Epithelial cell of proximal tubule (primary cell): ENCODE data around the gene OPCML. TPM values are rescaled to one million over a fixed set of nuclear protein-coding genes. Genes with fewer than 3 reads are reported as not detected.

Source experiments
- DNase-seq: peaks from one replicate; pipeline ENCODE4 v3.0.0-alpha.2; 2011; ENCODE audit warnings: low read depth
- H3K4me3 ChIP-seq: 2 replicates; pipeline ENCODE4 v1.5.1; 2011; ENCODE audit warnings: low read depth, mild to moderate bottlenecking, low read length
- total RNA-seq: library from RNA; depleted of rRNA; stranded (reverse); fragments of >200 nt; gene quantifications from 2 replicates; pipeline ENCODE4 v1.2.3, GENCODE V29; 2015
- TF ChIP-seq, protein P1 (sequence below): conservative IDR thresholded peaks from 2 replicates; pipeline ENCODE4 v1.5.1; 2012; ENCODE audit warnings: low read depth, mild to moderate bottlenecking, low read length

Gene OPCML
- total RNA-seq, 1 donor from 2014 or later = not detected

DNA sequence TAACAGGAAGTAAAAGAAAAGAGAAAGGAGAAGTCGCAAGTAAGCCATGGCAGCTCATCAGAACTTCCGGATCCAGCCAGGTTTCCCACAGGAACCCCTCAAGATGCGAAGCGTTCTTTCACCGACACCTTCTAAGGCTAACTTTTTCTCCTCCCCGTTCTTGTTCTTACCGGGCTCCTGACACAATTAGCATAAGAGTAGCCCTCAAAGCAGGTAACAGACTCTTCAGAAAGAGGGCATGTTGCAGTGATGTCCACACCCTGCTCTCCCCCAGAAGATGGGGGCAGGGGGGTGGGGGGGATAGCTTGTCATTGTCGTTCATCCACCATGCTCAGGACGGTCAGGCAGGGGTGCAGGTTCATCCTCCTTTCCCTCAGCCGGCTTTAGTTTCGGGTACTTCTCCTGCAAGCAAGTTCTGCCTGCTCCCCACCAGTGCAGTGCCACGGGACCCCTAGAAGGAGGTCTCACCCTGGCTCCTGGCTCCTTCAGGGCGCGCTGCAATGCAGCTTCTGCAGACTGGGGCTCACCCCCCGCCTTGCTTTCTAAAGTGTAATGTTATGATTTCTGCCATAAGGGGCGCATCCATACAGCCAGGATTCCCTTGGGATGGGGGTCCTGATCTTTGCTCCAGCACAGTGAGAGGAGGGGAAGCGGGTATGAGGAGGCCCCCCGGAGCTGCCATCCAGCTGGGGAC is 2.3 kb downstream of the OPCML start:
- no peak overlapping the region for H3K4me3 ChIP-seq
- DNase-seq = no peak
- TF ChIP-seq, protein P1, sequence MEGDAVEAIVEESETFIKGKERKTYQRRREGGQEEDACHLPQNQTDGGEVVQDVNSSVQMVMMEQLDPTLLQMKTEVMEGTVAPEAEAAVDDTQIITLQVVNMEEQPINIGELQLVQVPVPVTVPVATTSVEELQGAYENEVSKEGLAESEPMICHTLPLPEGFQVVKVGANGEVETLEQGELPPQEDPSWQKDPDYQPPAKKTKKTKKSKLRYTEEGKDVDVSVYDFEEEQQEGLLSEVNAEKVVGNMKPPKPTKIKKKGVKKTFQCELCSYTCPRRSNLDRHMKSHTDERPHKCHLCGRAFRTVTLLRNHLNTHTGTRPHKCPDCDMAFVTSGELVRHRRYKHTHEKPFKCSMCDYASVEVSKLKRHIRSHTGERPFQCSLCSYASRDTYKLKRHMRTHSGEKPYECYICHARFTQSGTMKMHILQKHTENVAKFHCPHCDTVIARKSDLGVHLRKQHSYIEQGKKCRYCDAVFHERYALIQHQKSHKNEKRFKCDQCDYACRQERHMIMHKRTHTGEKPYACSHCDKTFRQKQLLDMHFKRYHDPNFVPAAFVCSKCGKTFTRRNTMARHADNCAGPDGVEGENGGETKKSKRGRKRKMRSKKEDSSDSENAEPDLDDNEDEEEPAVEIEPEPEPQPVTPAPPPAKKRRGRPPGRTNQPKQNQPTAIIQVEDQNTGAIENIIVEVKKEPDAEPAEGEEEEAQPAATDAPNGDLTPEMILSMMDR = no peak

DNA sequence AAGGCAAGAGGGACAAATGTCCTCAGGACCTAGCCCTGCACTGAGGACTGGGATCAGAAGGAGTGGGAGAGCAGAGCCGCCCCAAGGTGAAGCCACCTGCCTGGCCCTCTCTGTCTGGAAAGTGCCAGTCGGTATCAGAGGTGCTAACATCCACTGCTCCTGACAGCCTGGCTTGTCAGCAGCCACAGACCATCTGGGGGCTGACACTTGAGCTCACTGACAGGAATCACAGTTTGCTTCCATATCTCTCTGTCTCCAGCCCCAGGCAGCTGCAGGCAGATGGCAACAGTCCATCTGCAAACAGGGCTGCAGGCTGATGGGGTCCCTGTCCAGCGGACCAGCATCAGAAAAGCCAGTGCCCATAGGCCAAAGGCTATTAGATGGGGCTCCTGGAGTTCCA is 5.5 kb downstream of the OPCML start:
- TF ChIP-seq, protein P1 = no peak
- H3K4me3 ChIP-seq = no peak overlapping the region
- no peak for DNase-seq

DNA sequence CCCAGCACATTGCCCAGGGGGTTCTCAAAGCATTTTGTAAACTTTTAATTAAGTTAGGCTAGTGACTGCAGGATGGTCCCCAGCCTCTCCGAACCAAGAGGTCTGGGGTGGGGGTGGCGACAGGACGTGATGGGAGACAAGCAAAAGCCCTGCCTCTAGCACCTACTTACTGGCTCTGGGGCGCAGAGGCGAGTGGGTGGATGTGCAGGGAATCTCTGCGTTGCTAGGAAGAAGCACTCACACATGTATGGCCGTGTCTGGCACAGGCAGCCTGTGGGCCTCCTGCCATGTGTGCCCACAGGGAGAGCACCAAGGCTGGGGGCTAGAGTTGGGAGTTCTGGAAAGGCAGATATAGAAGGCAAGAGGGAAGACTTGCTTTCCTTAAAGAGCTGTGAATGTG is 6.3 kb downstream of the OPCML start:
- TF ChIP-seq, protein P1 = no peak
- no peak for DNase-seq
- H3K4me3 ChIP-seq = no peak overlapping the region

DNA sequence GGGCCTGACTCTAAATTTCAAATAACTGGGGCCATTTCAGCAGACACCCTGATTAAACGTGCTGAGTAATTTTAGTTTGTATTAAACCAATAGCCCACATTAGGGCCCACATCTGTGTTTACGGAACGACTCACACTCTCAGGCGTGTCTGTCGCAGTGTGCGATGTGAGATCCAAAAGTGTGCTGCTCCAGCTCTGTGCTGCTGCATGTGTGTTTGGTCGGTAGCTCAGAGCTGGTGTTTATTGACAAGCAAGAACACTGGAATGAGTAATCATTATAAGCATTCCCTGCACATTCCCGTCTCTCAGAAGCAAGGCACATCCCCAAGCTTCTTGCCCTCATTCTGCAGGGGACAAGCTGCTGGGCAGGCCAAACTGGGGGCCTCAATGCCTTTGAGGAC is 7.8 kb downstream of the OPCML start:
- DNase-seq = no peak
- TF ChIP-seq, protein P1 = no peak
- no peak overlapping the region for H3K4me3 ChIP-seq

DNA sequence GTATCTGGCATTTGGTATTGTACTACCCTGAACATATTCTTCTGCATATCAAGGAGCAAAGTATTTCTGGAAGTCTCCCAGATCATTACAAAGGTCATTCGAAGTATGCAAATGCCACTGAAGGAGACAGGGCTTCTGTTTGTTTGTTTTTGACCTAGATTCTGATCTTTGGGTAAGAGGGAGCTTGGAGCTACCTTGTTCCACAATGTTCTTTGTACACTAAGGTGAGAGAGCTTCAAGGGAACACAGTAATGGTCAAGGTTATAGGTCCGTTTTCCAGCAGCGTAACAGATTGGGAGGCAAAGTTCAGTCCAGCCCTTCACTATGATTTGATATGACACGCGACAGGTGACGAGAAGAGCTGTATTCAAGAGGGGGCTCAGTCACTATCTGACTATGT is 10.0 kb downstream of the OPCML start:
- TF ChIP-seq, protein P1 = no peak

DNA sequence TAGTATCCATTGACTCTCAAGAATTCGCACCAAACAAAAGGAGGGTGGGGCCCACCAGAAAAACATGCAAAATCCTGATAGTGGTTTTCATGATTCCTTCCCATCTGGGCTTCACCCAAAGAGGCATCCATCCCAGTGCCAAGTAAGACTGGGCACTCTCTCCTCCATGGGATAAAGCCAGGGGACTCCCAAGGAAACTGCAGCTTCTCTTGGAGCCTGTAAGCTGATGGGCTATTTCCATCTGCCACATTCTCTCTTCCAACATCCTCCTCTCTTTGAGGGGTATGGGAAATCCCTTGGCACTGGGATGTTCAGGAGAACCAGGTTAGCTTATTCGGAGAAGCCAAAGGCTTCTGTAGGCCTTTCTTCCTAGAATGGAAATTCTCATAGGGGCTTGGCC is 10.8 kb downstream of the OPCML start:
- no peak overlapping the region for H3K4me3 ChIP-seq
- TF ChIP-seq, protein P1 = no peak

More for the DNA sequence above, 10.0 kb downstream of the OPCML start:
- no peak overlapping the region for H3K4me3 ChIP-seq
- DNase-seq = no peak

DNA sequence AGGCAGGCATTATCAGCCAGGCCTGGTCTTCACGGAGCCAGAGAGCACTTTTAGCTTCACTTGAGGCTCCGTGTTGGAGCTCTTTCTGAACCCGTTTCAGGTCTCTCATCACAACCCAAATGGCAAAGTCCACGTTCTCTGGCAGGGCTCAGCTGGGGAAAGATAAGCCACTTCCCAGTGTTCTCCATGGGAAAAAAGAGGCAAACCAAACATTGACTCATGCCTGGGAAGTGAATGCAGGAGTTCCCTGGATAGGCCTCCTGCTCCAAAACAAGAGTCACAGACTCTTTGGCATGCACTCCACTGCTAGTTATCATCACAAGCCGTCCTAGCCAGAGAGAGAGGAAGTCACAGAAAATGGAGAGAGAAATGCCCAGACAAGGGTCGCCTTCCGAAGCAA is 11.6 kb downstream of the OPCML start:
- DNase-seq = no peak
- TF ChIP-seq, protein P1 = no peak
- H3K4me3 ChIP-seq = no peak overlapping the region

More for the DNA sequence above, 10.8 kb downstream of the OPCML start:
- DNase-seq = no peak
